GM06990 (cell line): Measurements from ENCODE around the gene PCDH18.

Experiments
- DNase-seq: peaks from one replicate; pipeline ENCODE4 v3.0.0-alpha.2; 2011; ENCODE audit not compliant: insufficient read length; ENCODE audit errors: extremely low read depth
- H3K27me3 ChIP-seq: replicated peaks from 2 replicates; pipeline ENCODE4 v1.6.0; 2011; ENCODE audit warnings: low read length; ENCODE audit not compliant: control insufficient read depth, insufficient read depth
- H3K36me3 ChIP-seq: 2 replicates; pipeline ENCODE4 v1.5.1; 2011; ENCODE audit warnings: low read length; ENCODE audit not compliant: control insufficient read depth, insufficient read depth
- H3K4me3 ChIP-seq: replicated peaks from 2 replicates; pipeline ENCODE4 v1.5.1; 2011; ENCODE audit warnings: low read depth, mild to moderate bottlenecking, control low read depth, low read length
- TF ChIP-seq, protein P1 (sequence below): IDR thresholded peaks from 2 replicates; pipeline ENCODE4 v1.5.1; 2011; ENCODE audit warnings: low read length, control low read depth, mild to moderate bottlenecking, inconsistent platforms; ENCODE audit not compliant: insufficient read depth, poor library complexity, severe bottlenecking

Gene PCDH18

GRCh38 chr4:137476345-137476744 is 55.9 kb downstream of the PCDH18 start:
- Histone ChIP-seq H3K36me3 (no peaks in the 10 kb centered on the region), H3K4me3 (no peak overlapping the region), H3K27me3 (no peaks in the 10 kb centered on the region)
- DNase-seq: no peak
- TF ChIP-seq, protein P1, sequence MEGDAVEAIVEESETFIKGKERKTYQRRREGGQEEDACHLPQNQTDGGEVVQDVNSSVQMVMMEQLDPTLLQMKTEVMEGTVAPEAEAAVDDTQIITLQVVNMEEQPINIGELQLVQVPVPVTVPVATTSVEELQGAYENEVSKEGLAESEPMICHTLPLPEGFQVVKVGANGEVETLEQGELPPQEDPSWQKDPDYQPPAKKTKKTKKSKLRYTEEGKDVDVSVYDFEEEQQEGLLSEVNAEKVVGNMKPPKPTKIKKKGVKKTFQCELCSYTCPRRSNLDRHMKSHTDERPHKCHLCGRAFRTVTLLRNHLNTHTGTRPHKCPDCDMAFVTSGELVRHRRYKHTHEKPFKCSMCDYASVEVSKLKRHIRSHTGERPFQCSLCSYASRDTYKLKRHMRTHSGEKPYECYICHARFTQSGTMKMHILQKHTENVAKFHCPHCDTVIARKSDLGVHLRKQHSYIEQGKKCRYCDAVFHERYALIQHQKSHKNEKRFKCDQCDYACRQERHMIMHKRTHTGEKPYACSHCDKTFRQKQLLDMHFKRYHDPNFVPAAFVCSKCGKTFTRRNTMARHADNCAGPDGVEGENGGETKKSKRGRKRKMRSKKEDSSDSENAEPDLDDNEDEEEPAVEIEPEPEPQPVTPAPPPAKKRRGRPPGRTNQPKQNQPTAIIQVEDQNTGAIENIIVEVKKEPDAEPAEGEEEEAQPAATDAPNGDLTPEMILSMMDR: no peak

GRCh38 chr4:137474711-137475301 is 57.5 kb downstream of the PCDH18 start:
- TF ChIP-seq, protein P1: no peak
- H3K27me3 ChIP-seq: no peaks in the 10 kb centered on the region
- H3K4me3 ChIP-seq: no peak overlapping the region
- no peak for DNase-seq
- no peaks in the 10 kb centered on the region for H3K36me3 ChIP-seq

GRCh38 chr4:137471895-137472294 is 60.4 kb downstream of the PCDH18 start:
- H3K27me3 ChIP-seq: no peaks in the 10 kb centered on the region
- no peaks in the 10 kb centered on the region for H3K36me3 ChIP-seq
- H3K4me3 ChIP-seq: no peak overlapping the region
- TF ChIP-seq, protein P1: no peak
- DNase-seq: no peak

DNA sequence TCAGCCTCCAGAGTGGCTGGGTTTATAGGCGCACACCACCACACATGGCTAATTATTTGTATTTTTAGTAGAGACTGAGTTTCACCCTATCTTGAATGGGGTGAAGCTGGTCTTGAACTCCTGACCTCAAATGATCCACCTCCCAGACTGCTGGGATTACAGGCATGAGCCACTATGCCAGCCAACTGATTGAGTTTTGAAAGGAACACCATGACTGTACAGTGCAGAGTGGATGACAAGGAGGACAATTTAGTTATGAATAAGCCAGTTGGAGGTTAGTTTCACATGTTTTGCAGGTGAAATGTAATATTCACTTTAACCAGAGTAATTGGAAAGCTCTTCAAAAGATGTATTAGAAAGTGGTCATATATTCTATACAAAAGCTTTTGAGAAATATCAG is 60.8 kb downstream of the PCDH18 start:
- TF ChIP-seq, protein P1: no peak
- Histone ChIP-seq H3K27me3 (no peaks in the 10 kb centered on the region), H3K4me3 (no peak overlapping the region), H3K36me3 (no peaks in the 10 kb centered on the region)
- DNase-seq: no peak

GRCh38 chr4:137470806-137471205 is 61.5 kb downstream of the PCDH18 start:
- TF ChIP-seq, protein P1: no peak
- Histone ChIP-seq H3K4me3 (no peak overlapping the region), H3K36me3 (no peaks in the 10 kb centered on the region), H3K27me3 (no peaks in the 10 kb centered on the region)
- DNase-seq: no peak
